Activated CD8-positive, alpha-beta memory T cell treated with anti-CD3 and anti-CD28 coated beads for 48 hours (primary cell): Measurements from ENCODE around the gene UNC5B.
A peak's percentile ranks its signal among the peaks of the same experiment; 100 is the strongest.
"Not testable (repeated sequence)": the region's sequence is repeated elsewhere in the genome, so short reads cannot be mapped to it uniquely, and the experiment has no call there.

Experiments
- DNase-seq, 3 experiments: peaks; one replicate each; pipeline ENCODE4 v3.0.0-alpha.2; 2020; ENCODE audit warnings: low read depth in 2 of 3, low spot score in 2 of 3

The UNC5B gene

DNA sequence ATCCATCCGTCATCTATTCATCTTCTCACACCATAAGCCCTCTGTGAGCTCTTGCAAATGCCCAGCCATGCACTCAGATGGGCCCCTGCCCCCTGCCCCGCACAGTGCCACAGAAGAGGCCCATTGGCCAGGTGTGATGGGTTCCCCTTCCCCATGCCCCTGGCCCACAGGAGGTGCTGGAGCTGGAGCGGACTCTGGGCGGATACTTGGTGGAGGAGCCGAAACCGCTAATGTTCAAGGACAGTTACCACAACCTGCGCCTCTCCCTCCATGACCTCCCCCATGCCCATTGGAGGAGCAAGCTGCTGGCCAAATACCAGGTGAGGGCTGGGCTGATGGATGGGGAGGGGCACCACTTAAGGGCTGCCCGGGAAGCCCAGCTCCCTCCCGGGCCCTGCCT lies 83.3 kb downstream of the UNC5B start:
- no peak for DNase-seq

- no peak for DNase-seq
These were observed 83.7 kb downstream of the UNC5B start for GRCh38 chr10:71296086-71296485.

GRCh38 chr10:71296811-71297210 lies 84.4 kb downstream of the UNC5B start:
- DNase-seq = not testable (repeated sequence)

- no peak for DNase-seq
These were observed 85.0 kb downstream of the UNC5B start for GRCh38 chr10:71297343-71297742.

GRCh38 chr10:71299071-71299785 lies 86.9 kb downstream of the UNC5B start:
- DNase-seq = no peak

GRCh38 chr10:71300555-71301370 lies 88.4 kb downstream of the UNC5B start:
- DNase-seq = no peak

GRCh38 chr10:71301371-71301916 lies 89.1 kb downstream of the UNC5B start:
- DNase-seq = no peak

- DNase-seq = no peak
These were observed 90.1 kb downstream of the UNC5B start for GRCh38 chr10:71302451-71302850.

DNA sequence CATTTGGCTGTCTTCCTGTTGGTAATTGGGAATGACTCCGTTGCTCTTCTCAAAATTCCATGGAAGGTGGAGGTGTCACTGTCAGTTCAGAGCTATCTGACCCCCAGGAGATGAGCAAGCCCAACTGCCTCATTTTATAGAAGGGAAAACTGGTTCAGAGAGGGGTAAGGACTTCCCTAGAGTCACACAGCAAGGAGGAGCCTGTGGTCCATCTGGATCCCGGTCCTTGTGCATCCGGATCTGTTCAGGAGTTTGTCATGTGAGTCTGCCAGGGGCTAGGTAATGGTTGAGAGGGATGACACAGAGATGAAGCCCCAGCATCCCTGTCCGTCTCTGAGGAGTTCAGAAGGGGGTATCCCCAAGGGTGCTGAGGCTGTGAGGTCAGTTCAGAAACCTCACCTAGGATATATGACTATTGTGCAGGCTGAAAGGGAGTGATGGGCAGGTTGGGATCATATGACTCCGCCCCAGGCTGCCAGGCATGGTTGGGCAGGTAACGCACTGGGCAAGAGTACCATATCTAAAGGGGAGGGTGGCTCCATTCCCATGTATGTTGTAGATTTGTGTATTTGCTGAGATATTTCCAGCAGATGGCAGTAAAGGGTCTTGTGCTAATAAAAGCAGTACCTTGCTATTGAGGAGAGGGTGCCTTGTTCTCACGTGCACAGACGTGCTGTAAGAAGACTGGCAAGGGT lies 90.7 kb downstream of the UNC5B start:
- no peak for DNase-seq

DNA sequence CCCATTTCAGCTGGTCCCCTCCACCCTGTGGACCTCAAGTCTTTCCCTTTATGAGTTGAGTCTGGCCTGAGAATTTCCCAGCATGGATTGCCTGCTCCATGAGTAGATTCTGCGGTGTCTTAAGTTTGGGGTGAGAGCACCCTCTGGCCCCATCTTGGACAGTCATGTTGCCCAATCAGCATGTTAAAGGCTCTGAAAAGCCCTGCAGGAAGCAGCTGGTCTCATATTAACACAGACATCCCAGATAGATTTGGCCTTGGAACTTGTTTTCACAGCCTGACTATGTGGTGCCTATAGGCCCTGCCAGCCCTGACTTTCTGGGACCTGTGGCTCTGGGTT lies 91.2 kb downstream of the UNC5B start:
- no peak for DNase-seq

GRCh38 chr10:71304914-71305313 lies 92.5 kb downstream of the UNC5B start:
- DNase-seq = no peak

DNA sequence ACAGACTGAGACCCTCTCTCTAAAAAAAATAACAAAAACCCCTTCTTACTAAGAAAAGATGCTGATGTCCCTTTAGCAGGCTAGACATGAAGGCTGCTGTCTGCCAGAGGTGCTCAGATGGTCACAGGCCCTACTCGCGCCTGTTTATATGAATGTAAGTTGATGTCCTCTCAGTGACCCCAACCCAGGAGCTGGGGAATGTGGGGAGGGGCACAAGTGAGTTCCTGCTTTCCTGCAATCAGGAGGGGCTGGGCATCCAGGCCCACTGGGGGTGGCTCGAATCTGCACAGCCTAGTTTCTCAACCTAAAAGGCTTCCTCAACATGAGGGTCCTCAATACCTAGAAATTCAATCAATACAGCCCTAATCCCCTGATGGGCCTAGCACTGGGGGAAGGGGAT lies 94.6 kb downstream of the UNC5B start:
- DNase-seq = no peak

GRCh38 chr10:71307469-71308085 lies 95.2 kb downstream of the UNC5B start:
- no peak for DNase-seq

DNA sequence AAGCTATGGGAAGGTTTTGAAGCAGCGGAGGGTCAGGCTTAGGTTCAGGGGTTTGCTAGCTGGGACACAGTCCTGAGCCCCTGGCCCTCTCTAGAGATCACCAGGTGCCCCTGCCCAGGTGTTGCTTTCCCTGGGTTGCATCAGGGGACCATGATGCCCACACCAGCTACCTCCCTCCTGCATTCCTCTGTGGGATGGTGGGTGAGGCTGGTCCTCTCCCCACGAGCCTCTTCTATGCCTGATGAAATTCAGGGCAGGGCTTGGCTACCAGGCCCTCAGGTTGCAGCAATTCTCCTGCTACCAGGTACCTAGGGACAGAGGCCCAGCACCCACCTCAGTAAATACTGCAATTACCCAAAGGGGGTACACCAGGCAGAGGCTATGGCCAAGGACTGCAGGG lies 95.9 kb downstream of the UNC5B start:
- DNase-seq = no peak

- DNase-seq = no peak
These were observed 96.6 kb downstream of the UNC5B start for GRCh38 chr10:71308985-71309384.

DNA sequence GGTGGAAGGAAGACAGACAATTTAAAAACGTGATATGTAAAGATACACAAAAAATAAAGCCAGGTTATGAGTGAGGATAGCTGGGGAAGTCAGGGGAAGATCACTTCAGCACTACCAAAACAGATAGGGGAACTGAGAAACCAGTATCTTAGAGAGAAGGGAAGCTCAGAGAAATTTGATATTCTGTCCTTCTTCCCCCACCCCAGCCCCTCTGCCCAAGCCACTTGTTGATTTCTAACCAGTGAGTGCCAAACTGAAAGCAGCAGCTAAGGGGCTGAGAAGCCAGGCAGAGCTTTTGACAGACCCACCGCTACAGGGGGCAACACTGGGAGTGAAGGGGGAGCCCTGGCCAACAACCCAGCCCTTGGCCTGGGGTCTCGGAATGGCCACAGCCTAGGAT lies 97.5 kb downstream of the UNC5B start:
- DNase-seq = no peak

DNA sequence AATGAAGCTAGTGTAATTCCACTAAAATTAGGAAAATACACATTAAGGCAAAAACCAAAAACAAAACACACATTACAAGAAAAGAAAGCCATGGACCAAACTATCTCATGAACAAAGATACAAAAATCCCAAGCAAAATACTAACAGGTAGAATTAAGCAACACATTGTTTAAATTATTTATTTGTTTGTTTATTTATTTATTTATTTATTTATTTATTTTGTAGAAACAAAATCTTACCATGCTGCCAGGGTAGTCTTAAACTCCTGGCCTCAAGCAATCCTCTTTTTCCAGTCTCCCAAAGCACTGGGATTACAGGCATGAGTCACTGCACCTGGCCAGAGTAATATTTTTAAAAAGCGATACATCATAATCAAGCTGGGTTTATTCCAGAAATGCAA lies 99.8 kb downstream of the UNC5B start:
- DNase-seq = no peak

DNA sequence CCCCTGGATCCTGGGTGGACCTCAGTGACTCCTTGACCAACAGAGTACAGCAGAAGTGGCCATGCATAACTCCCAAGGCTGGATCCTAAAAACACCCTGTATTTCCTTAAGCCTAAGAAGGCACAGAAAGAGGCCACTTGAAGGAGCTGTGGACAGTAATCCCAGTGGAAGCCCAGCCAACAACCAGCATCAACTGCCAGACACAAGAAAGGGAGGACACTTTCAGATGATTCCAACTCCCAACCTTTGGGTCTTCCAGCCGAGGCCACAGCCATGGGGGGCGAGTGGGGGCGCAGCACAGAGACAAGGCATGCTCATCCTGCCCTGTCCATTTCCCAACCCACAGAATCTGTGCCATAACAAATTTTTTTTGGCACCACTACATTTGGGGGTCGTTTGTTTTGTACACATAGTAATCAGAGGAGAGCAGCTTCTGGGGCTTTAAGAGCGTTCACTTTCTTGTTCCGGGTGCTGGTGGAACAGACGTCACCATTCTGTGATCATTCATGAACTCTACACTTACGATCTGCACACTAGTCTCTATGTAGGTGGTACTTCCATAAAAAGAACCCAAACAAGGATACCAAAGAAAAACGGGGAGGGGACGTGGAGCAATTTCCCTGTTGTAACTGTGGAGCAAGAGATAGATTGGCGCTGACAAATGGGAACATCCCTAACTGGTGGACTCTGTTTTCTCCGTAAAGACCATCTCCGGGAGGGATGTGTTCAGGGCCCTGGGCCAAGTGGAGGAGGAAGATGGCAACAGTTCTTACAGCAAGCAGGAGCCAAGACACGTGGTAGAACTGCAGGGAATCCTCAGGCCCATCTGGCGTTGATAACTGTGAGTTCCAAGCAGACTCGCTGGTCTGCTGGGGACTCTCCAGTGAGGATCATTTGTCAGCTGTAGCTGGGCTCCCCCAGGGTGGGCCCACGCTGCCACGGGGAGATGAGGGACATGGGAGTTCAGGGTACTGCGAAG lies 100.7 kb downstream of the UNC5B start:
- DNase-seq = no peak

GRCh38 chr10:71314028-71314693 lies 101.8 kb downstream of the UNC5B start:
- peak in 1 of 3 experiments; percentile 14 for DNase-seq
